Tibial nerve (tissue), 4 donors: Measurements from ENCODE around the gene UBE4A.

Experiments
- EP300 ChIP-seq, 2 donors: sonication (generic); formaldehyde crosslinking; IDR thresholded peaks; one replicate each; pipeline ENCODE4 v1.6.1; 2017; ENCODE audit warnings: antibody characterized with exemption in 2 of 2, mild to moderate bottlenecking in 1 of 2
- POLR2A ChIP-seq, 2 donors: fragments of 450-650 bp; IDR thresholded peaks; one replicate each; pipeline ENCODE4 v1.6.1; 2017; ENCODE audit warnings: antibody characterized with exemption in 2 of 2, mild to moderate bottlenecking in 2 of 2, moderate library complexity in 2 of 2
- TF ChIP-seq, protein P1 (sequence below), 5 experiments: fragments of 200-600 bp in 3 of 5; fragments of 450-650 bp in 2 of 5; sonication (generic) in 3 of 5; IDR thresholded peaks; one replicate each; pipeline ENCODE4 v1.5.1; 2016 to 2019; ENCODE audit warnings: antibody characterized with exemption in 5 of 5, mild to moderate bottlenecking in 3 of 5, moderate library complexity in 2 of 5

DNA sequence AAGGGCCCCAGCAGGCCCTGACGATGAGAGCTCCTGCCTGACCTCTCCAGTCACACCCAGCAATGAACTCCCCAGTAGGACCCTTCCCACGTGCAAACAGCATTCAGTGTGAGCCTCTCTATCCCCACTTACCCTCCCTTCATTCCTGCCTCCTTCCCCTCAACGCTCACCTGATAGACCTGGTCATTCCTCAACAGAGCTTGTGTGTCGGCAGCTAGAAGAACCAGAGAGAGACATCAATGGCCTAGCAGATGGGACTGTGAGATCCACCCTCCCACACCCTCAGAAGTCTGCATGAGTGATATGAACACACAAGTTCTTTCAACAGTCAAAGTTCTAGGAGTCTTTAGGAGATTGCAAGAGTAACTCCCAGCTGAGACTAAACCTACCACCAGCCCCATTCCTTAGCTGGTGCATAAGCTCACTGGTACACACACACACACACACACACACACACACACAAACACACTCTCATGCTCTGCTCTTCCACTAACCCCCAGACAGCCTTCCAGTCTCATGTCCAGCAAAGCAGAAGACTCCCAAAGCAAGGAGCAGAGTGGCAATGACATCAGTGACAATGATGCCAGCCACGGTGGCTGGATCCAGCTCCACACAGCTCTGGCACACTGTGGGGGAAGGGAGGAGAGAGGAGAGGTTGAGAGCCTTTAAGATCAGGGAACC, 20.0 kb upstream of the UBE4A start:
- TF ChIP-seq, protein P1, sequence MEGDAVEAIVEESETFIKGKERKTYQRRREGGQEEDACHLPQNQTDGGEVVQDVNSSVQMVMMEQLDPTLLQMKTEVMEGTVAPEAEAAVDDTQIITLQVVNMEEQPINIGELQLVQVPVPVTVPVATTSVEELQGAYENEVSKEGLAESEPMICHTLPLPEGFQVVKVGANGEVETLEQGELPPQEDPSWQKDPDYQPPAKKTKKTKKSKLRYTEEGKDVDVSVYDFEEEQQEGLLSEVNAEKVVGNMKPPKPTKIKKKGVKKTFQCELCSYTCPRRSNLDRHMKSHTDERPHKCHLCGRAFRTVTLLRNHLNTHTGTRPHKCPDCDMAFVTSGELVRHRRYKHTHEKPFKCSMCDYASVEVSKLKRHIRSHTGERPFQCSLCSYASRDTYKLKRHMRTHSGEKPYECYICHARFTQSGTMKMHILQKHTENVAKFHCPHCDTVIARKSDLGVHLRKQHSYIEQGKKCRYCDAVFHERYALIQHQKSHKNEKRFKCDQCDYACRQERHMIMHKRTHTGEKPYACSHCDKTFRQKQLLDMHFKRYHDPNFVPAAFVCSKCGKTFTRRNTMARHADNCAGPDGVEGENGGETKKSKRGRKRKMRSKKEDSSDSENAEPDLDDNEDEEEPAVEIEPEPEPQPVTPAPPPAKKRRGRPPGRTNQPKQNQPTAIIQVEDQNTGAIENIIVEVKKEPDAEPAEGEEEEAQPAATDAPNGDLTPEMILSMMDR (IDR thresholded peaks at IDR 0.05): no peak
- TF ChIP-seq POLR2A (IDR thresholded peaks at IDR 0.05) (no peak), EP300 (IDR thresholded peaks at IDR 0.05) (no peak)
